Hepatocyte (in vitro differentiated cells): ENCODE results near the gene ERV3-1. TPM values are rescaled to one million over a fixed set of nuclear protein-coding genes. Genes with fewer than 3 reads are reported as not detected.
A peak's percentile ranks its signal among the peaks of the same experiment; 100 is the strongest.
"Not testable (repeated sequence)": the region's sequence is repeated elsewhere in the genome, so short reads cannot be mapped to it uniquely, and the experiment has no call there.

Experiments
- DNase-seq: peaks from one replicate; pipeline ENCODE4 v3.0.0-alpha.2; 2016; ENCODE audit warnings: low spot score
- H2AFZ ChIP-seq: fragments of 200-600 bp; sonication (generic); 2 replicates; pipeline ENCODE4 v1.6.0; 2016; ENCODE audit warnings: antibody characterized with exemption, mild to moderate bottlenecking
- H3K27ac ChIP-seq: fragments of 200-600 bp; sonication (generic); 2 replicates; pipeline ENCODE4 v1.5.1; 2016; ENCODE audit warnings: mild to moderate bottlenecking
- H3K27me3 ChIP-seq: fragments of 200-600 bp; sonication (generic); 2 replicates; pipeline ENCODE4 v1.6.1; 2016
- H3K36me3 ChIP-seq: fragments of 200-600 bp; sonication (generic); replicated peaks from 2 replicates; pipeline ENCODE4 v1.5.1; 2016; ENCODE audit warnings: low read depth; ENCODE audit not compliant: insufficient read depth
- H3K4me1 ChIP-seq: fragments of 200-600 bp; sonication (generic); 2 replicates; pipeline ENCODE4 v1.5.1; 2016; ENCODE audit warnings: mild to moderate bottlenecking, moderate library complexity; ENCODE audit not compliant: insufficient read depth
- H3K4me2 ChIP-seq: fragments of 200-600 bp; sonication (generic); 2 replicates; pipeline ENCODE4 v1.6.0; 2016
- H3K4me3 ChIP-seq: fragments of 200-600 bp; sonication (generic); 2 replicates; pipeline ENCODE4 v1.5.1; 2016; ENCODE audit warnings: mild to moderate bottlenecking
- H3K79me2 ChIP-seq: fragments of 200-600 bp; sonication (generic); 2 replicates; pipeline ENCODE4 v1.6.0; 2017; ENCODE audit warnings: mild to moderate bottlenecking
- H3K9me2 ChIP-seq: fragments of 200-600 bp; sonication (generic); replicated peaks from 2 replicates; pipeline ENCODE4 v1.6.0; 2017; ENCODE audit warnings: mild to moderate bottlenecking; ENCODE audit not compliant: insufficient read depth
- H3K9me3 ChIP-seq: fragments of 200-600 bp; sonication (generic); 2 replicates; pipeline ENCODE4 v1.5.1; 2016; ENCODE audit warnings: low read depth, mild to moderate bottlenecking
- H4K20me1 ChIP-seq: fragments of 200-600 bp; sonication (generic); 2 replicates; pipeline ENCODE4 v1.6.0; 2016; ENCODE audit warnings: mild to moderate bottlenecking; ENCODE audit not compliant: insufficient read depth, poor library complexity, severe bottlenecking
- EZH2 ChIP-seq: fragments of 200-600 bp; sonication (generic); IDR thresholded peaks from 2 replicates; pipeline ENCODE4 v1.6.1; 2016; ENCODE audit warnings: antibody characterized with exemption, mild to moderate bottlenecking, borderline replicate concordance
- WGBS: methylation state at CpG from one replicate; pipeline ENCODE4 v1.1.6; 2016; ENCODE audit warnings: low lambda C conversion rate; ENCODE audit errors: missing lambda C conversion rate; 5-methylcytosine and 5-hydroxymethylcytosine counted together
- polyA plus RNA-seq: library from polyadenylated mRNA; unstranded; fragments of >200 nt; fragmentation: Nextera tagmentation; extraction: Ambion mirVana; gene quantifications from 2 replicates; pipeline ENCODE4 v1.2.1, GENCODE V29; 2016
- total RNA-seq: library from RNA; depleted of rRNA; stranded (reverse); fragments of >200 nt; gene quantifications from 2 replicates; pipeline ENCODE4 v1.2.3, GENCODE V29; 2014
- TF ChIP-seq, protein P1 (sequence below): fragments of 200-600 bp; sonication (generic); IDR thresholded peaks from 2 replicates; pipeline ENCODE4 v1.5.1; 2016; ENCODE audit warnings: antibody characterized with exemption, mild to moderate bottlenecking; ENCODE audit not compliant: poor library complexity

ERV3-1 gene
- total and polyA plus RNA-seq, 2 experiments from 2014 or later = 18.6 to 21.8 TPM

DNA sequence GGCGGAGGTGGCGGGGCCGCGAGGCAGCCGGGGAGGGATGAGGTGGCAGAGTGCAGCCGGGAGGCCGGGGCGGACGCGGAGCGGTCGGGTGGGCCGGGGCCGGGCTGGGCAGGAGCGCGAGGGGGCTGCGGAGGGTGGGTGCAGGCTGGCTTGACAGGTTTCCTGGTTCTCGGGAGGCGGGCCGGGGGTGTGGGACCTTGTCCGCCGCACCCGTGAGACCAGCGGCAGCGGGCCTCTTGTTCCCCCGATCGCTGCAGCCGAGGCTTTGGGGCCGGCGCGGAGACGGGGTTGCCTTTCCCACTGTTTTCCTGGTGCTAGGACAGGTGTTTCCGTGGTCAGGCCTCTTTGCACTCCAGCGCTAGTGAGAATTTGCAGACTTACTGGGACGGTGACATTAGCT is 32.3 kb upstream of the ERV3-1 start:
- H3K4me1 ChIP-seq, H3K36me3 ChIP-seq, H3K9me3 ChIP-seq, H3K27me3 ChIP-seq, H3K9me2 ChIP-seq: not testable (repeated sequence)
- peak; percentile 60 for DNase-seq
- Histone ChIP-seq H4K20me1 (peaks cover 24% of the 10 kb centered on the region), H3K27ac (peak overlapping the region; percentile 99), H3K4me3 (peak overlapping the region; percentile 95), H2AFZ (peak overlapping the region; percentile 49), H3K79me2 (peaks cover 45% of the 10 kb centered on the region), H3K4me2 (peak overlapping the region; percentile 84)
- 0% methylated on average over 12 of the region's 35 CpGs for WGBS

DNA sequence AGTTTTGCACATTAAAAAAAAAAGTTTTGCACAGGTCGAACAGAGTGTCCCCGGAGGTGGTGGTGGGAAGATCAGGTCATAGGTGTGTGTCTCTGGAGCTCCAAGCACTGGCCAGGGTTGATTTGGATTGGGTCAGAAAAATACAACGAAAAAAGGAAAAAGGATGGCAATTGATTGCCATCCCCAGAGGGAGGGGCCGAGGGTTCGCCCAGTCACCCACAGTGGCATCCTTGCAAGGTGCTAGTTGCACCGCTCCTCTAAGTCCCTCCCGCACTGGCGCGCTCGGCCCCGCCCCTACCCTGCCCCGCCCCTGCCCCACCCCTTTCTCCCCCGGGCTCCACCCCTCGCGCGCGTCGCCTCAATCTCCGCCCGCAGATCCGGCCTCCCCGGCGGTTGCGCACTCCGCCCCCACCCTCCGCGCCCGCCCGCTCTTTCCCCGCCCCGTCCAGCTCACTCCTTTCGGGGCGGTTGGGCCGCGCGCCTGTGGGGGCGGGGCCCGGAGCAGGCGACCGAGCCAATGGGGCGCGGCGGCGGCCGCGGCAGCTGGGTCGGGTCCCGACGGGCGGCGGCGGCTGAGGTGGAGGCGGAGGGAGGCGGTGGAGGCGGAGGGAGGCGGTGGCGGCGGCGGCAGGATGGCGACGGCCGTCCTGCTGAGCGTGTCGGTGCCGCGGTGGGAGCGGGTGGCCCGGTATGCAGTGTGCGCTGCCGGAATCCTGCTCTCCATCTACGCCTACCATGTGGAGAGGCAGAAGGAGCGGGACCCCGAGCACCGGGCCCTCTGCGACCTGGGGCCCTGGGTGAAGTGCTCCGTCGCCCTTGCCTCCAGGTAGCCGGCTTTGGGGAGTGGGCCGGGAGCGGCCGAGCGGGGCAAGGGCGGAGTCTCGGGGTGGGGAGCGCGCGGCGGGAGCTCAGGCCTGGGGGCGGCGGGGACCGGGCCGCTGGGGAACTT is 31.5 kb upstream of the ERV3-1 start:
- peak; percentile 97 for DNase-seq
- Histone ChIP-seq H3K79me2 (peaks cover 38% of the 10 kb centered on the region), H3K27me3 (no peaks in the 10 kb centered on the region), H3K27ac (peak overlapping the region; percentile 99), H2AFZ (peak overlapping the region; percentile 86), H3K4me1 (no peaks in the 10 kb centered on the region), H3K9me2 (no peaks in the 10 kb centered on the region), H4K20me1 (peaks cover 24% of the 10 kb centered on the region), H3K4me3 (peak overlapping the region; percentile 95), H3K4me2 (peak overlapping the region; percentile 84), H3K9me3 (no peaks in the 10 kb centered on the region), H3K36me3 (no peaks in the 10 kb centered on the region)
- WGBS = 8% methylated on average over 18 of the region's 92 CpGs
- TF ChIP-seq, protein P1, sequence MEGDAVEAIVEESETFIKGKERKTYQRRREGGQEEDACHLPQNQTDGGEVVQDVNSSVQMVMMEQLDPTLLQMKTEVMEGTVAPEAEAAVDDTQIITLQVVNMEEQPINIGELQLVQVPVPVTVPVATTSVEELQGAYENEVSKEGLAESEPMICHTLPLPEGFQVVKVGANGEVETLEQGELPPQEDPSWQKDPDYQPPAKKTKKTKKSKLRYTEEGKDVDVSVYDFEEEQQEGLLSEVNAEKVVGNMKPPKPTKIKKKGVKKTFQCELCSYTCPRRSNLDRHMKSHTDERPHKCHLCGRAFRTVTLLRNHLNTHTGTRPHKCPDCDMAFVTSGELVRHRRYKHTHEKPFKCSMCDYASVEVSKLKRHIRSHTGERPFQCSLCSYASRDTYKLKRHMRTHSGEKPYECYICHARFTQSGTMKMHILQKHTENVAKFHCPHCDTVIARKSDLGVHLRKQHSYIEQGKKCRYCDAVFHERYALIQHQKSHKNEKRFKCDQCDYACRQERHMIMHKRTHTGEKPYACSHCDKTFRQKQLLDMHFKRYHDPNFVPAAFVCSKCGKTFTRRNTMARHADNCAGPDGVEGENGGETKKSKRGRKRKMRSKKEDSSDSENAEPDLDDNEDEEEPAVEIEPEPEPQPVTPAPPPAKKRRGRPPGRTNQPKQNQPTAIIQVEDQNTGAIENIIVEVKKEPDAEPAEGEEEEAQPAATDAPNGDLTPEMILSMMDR = peak; percentile 13
- TF ChIP-seq EZH2 = no peak

DNA sequence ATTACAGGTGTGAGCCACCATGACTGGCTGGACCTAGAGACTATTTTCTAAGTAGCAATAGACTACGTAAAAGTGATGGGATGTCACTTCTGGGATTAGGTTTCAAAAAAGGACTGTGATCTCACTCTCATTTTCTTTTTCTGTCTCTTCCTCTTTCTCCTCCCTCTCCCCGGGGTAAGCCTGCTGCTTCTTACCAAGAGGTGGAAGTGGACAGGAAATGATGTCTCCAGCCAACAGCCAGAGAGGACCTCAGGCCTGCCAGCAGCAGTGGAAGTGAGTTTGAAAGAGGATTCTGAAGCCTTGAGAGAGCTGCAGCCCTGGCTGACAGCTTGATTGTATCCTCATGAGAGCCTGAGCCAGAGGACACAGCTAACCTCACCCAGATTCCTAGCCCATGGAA is 30.0 kb upstream of the ERV3-1 start:
- H3K9me3 ChIP-seq, H3K36me3 ChIP-seq, H3K27me3 ChIP-seq, H3K4me3 ChIP-seq, H3K27ac ChIP-seq, H3K4me1 ChIP-seq, H3K4me2 ChIP-seq, H2AFZ ChIP-seq, H3K9me2 ChIP-seq, DNase-seq: not testable (repeated sequence)
- Histone ChIP-seq H4K20me1 (peaks cover 19% of the 10 kb centered on the region), H3K79me2 (peaks cover 24% of the 10 kb centered on the region)
- 72% methylated on average over 2 of the region's 2 CpGs for WGBS

DNA sequence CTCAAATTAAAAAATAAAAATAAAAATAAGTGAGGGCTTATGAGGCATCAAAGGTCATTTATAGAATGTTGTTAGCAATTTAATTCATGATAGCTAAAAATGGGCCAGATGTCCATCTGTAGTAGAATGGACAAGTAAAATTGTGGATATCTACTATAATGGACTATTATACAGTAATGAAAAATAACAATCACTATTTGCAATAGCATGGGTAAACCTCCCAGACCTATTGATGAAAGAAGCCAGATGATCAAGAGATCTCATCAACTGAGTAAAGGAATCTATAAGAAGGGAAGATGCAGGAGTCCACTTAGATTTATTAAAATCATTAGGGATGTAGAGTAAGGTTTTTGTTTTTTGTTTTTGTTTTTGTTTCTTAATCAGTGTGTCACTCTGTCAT is 29.0 kb upstream of the ERV3-1 start:
- not testable (repeated sequence) for H3K27me3 ChIP-seq, H3K9me3 ChIP-seq, H3K9me2 ChIP-seq, H3K4me3 ChIP-seq, H3K4me1 ChIP-seq, H3K27ac ChIP-seq, H3K4me2 ChIP-seq, H3K36me3 ChIP-seq, H2AFZ ChIP-seq, DNase-seq
- H4K20me1 ChIP-seq = peaks cover 10% of the 10 kb centered on the region
- H3K79me2 ChIP-seq = peaks cover 13% of the 10 kb centered on the region

DNA sequence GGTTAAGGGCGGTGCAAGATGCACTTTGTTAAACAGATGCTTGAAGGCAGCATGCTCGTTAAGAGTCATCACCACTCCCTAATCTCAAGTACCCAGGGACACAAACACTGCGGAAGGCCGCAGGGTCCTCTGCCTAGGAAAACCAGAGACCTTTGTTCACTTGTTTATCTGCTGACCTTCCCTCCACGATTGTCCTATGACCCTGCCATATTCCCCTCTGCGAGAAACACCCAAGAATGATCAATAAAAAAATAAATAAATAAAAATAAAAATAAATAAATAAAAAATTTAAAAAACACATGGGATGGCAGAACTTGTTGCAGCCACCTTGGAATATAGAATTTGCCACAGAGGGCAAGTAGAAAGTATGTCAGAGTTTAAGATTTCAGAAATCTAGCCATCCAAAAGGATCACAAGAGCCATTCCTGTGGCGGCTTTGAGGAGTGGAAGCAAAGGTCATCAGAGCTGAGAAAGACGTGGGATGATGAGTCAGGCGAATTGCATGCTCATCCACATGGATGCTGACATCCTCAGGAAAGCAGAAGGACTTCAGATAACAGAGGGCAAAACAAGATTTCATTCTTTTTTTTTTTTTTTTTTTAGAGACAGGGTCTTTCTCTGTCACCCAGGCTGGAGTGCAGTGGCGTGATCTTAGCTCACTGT is 27.8 kb upstream of the ERV3-1 start:
- not testable (repeated sequence) for H3K27me3 ChIP-seq, H4K20me1 ChIP-seq, H3K27ac ChIP-seq, H2AFZ ChIP-seq, H3K4me3 ChIP-seq, H3K79me2 ChIP-seq, H3K4me1 ChIP-seq, H3K9me3 ChIP-seq, H3K4me2 ChIP-seq, H3K36me3 ChIP-seq, H3K9me2 ChIP-seq
- peak; percentile 36 for DNase-seq
- 73% methylated on average over 10 of the region's 10 CpGs for WGBS

DNA sequence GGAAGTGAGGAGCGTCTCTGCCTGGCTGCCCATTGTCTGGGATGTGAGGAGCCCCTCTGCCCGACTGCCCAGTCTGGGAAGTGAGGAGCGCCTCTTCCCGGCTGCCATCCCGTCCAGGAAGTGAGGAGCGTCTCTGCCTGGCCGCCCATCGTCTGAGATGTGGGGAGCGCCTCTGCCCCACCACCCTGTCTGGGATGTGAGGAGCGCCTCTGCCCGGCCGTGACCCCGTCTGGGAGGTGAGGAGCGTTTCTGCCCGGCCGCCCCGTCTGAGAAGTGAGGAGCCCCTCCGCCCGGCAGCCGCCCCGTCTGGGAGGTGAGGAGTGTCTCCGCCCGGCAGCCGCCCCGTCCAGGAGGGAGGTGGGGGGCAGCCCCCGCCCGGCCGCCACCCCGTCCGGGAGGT is 26.9 kb upstream of the ERV3-1 start:
- DNase-seq, H3K4me2 ChIP-seq, H3K79me2 ChIP-seq, H3K36me3 ChIP-seq, H3K9me3 ChIP-seq, H4K20me1 ChIP-seq, H3K27me3 ChIP-seq, H3K9me2 ChIP-seq, H2AFZ ChIP-seq, H3K27ac ChIP-seq, H3K4me1 ChIP-seq, H3K4me3 ChIP-seq: not testable (repeated sequence)
- 96% methylated on average over 8 of the region's 30 CpGs for WGBS

DNA sequence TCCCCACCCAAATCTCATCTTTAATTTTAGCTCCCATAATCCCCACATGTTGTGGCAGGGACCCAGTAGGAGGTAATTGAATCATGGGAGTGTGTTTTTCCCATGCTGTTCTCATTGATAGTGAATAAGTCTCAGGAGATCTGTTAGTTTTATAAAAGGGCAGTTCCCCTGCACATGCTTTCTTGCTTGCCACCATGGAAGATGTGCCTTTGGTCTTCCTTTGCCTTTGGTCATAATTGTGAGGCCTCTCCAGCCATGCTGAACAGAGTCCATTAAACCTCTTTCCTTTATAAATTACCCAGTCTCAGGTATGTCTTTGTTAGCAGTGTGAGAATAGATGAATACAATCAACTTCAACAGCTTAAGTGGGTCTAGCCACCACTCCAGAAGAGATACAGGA is 18.5 kb upstream of the ERV3-1 start:
- DNase-seq, H3K27ac ChIP-seq, H3K9me2 ChIP-seq, H3K9me3 ChIP-seq, H3K4me3 ChIP-seq, H3K79me2 ChIP-seq, H4K20me1 ChIP-seq, H3K27me3 ChIP-seq, H3K4me1 ChIP-seq, H3K36me3 ChIP-seq, H3K4me2 ChIP-seq, H2AFZ ChIP-seq: not testable (repeated sequence)

DNA sequence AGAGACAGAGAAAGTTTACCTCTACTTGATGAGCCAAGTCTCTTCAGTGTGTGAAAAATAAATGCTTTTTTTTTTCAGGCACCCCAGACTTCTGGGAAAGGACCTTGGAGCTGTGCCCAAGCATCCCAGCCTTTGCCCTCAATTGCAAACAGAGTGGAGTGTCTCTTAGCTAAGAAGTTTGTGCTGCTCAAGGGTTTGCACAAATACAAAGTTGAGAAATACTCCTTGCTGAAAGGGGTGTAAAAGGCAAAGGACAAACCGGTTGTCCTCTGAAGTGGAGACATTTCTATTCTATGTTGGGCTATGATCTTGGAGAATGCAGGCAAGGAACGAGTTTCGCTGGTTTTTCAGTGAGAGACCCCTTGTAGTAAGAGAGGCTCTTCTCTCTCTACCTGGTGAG is 14.5 kb upstream of the ERV3-1 start:
- 100% methylated on average over 2 of the region's 3 CpGs for WGBS
- not testable (repeated sequence) for H3K4me1 ChIP-seq, H3K36me3 ChIP-seq, H3K9me2 ChIP-seq, DNase-seq, H4K20me1 ChIP-seq, H3K27ac ChIP-seq, H3K9me3 ChIP-seq, H3K4me3 ChIP-seq, H3K79me2 ChIP-seq, H2AFZ ChIP-seq, H3K27me3 ChIP-seq, H3K4me2 ChIP-seq
